Measurements from ENCODE around the gene FES. TPM values are rescaled to one million over a fixed set of nuclear protein-coding genes. Genes with fewer than 3 reads are reported as not detected.

Gene FES
- total RNA-seq, 1 experiment from 2014 or later, result 0.91 TPM

DNA sequence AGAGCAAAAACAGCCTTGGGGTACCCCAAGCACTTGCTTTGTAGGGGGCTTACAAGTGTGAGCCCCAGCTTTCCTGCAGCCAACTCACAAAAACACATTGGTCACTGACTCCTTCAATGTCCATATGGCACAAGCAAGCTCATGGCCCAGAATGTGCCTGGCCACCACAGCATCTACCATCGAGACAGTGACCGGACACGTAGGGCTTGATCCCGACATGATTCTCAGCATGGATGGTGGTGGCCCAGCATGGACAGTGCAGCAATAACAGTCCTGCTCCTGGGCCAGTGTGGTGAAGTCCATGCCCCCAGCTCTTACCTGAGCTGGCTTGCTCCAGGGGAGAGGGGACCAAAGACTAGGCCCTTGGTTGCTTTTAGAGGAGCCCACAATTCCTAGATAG is 56.7 kb downstream of the FES start:
- Mint-ChIP-seq H3K27ac (ENCODE audit: low read depth, unreplicated experiment) (peak overlapping the region; percentile 40), H3K36me3 (ENCODE audit: insufficient read depth, unreplicated experiment) (peaks cover 85% of the 10 kb centered on the region), H3K4me3 (ENCODE audit: unreplicated experiment) (no peak overlapping the region), H3K27me3 (ENCODE audit: insufficient read depth, unreplicated experiment) (no peaks in the 10 kb centered on the region), H3K9me3 (ENCODE audit: unreplicated experiment) (no peaks in the 10 kb centered on the region), H3K4me1 (ENCODE audit: insufficient read depth, unreplicated experiment) (peaks cover 6% of the 10 kb centered on the region)
- intact Hi-C loops (cut with micrococcal nuclease), result no loop called here
- TF ChIP-seq CTCF (IDR thresholded peaks at IDR 0.05; ENCODE audit: unreplicated experiment), result no peak
- no peak for DNase-seq (ENCODE audit: unreplicated experiment)
- ChIA-PET POLR2A (interaction anchor here (1.0 to 1.7 kb wide), 3 partner anchors 9 to 77 kb away, joined by 3 to 4 read pairs (median 3); partner anchors contain the start of gene HDDC3), CTCF (interaction anchor here (0.6 to 11.8 kb wide), 4 partner anchors 9 to 331 kb away, joined by 4 to 116 read pairs (median 56); partner anchors contain the start of genes HDDC3, RCCD1 and UNC45A)
- BruUV-seq (replicated peaks), result no TSS peak

DNA sequence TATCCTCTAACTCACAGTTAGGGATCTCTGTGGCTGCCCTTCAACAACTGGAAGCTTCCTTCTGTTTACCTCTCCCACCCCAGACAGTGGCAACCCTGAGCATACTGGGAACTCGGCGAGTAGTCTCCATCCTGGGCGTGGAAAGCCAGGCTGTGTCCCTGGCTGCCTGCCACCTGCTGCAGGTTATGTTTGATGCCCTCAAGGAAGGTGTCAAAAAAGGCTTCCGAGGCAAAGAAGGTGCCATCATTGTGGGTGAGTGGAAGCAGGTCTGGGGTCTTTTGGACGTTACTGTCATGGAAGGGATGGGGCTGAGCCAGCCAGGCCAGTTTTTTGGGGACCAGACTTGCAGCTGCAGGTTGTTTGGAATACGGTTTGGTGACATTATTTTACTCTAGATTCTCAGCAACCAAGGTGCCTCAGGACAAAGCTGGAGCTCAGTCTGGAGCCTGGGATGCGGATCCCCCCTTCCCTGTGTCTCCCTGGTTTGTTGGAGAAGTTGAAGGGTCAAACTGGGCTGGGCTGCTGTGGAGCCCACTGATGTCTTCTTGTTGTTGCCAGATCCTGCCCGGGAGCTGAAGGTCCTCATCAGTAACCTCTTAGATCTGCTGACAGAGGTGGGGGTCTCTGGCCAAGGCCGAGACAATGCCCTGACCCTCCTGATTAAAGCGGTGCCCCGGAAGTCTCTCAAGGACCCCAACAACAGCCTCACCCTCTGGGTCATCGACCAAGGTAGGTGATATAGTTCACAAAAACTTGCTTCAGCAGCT is 58.2 kb downstream of the FES start:
- no peak for TF ChIP-seq CTCF (IDR thresholded peaks at IDR 0.05; ENCODE audit: unreplicated experiment)
- CTCF ChIA-PET, result interaction anchor here (0.6 to 11.8 kb wide), 6 partner anchors 10 to 948 kb away, joined by 3 to 108 read pairs (median 4); partner anchors contain the start of genes HDDC3, RCCD1 and UNC45A
- no peaks in the 10 kb centered on the region for H3K9me3 Mint-ChIP-seq (ENCODE audit: unreplicated experiment)
- H3K27me3 Mint-ChIP-seq (ENCODE audit: insufficient read depth, unreplicated experiment), result no peaks in the 10 kb centered on the region
- no TSS peak for BruUV-seq (replicated peaks)
- peaks cover 82% of the 10 kb centered on the region for H3K36me3 Mint-ChIP-seq (ENCODE audit: insufficient read depth, unreplicated experiment)
- intact Hi-C loops (cut with micrococcal nuclease), result no loop called here
- no peaks in the 10 kb centered on the region for H3K4me1 Mint-ChIP-seq (ENCODE audit: insufficient read depth, unreplicated experiment)
- H3K4me3 Mint-ChIP-seq (ENCODE audit: unreplicated experiment), result no peak overlapping the region
- no peak overlapping the region for H3K27ac Mint-ChIP-seq (ENCODE audit: low read depth, unreplicated experiment)
- no peak for DNase-seq (ENCODE audit: unreplicated experiment)
- POLR2A ChIA-PET, result interaction anchor here (0.8 to 1.7 kb wide), 3 partner anchors 12 to 14 kb away, joined by 4 to 6 read pairs (median 4); partner anchors contain the start of gene RCCD1

DNA sequence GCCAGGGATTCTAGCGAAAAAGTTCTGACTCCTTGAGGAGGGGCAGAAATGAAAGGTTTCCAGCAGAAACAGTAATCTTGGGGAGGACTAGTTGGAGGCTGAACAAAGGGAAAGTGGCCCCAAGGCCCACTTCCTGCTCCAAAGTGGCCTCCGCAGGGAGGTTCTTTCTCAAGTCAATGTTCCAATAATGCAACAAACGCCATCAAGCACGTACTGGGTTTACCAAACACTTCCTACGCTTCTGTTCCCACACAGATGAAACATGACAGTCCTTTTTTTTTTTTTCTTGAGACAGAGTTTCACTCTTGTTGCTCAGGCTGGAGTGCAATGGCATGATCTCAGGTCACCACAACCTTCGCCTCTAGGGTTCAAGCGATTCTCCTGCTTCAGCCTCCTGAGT is 60.8 kb downstream of the FES start:
- intact Hi-C loops (cut with micrococcal nuclease), result no loop called here
- Mint-ChIP-seq H3K9me3 (ENCODE audit: unreplicated experiment) (no peaks in the 10 kb centered on the region), H3K27me3 (ENCODE audit: insufficient read depth, unreplicated experiment) (no peaks in the 10 kb centered on the region), H3K4me3 (ENCODE audit: unreplicated experiment) (no peak overlapping the region), H3K4me1 (ENCODE audit: insufficient read depth, unreplicated experiment) (no peaks in the 10 kb centered on the region), H3K27ac (ENCODE audit: low read depth, unreplicated experiment) (no peak overlapping the region), H3K36me3 (ENCODE audit: insufficient read depth, unreplicated experiment) (peaks cover 89% of the 10 kb centered on the region)
- ChIA-PET CTCF (interaction anchor here (0.8 to 11.8 kb wide), 3 partner anchors 11 to 303 kb away, joined by 3 to 108 read pairs (median 23); partner anchors contain the start of genes HDDC3 and UNC45A), POLR2A (interaction anchor here (1.2 to 2.0 kb wide), 2 partner anchors 10 to 13 kb away, joined by 4 to 9 read pairs; partner anchors contain the start of genes HDDC3 and UNC45A)
- DNase-seq (ENCODE audit: unreplicated experiment), result no peak
- no peak for TF ChIP-seq CTCF (IDR thresholded peaks at IDR 0.05; ENCODE audit: unreplicated experiment)
- BruUV-seq (replicated peaks), result no TSS peak

Other genes with a start within 250 kb of the FES start
- gene BLM, start 167.2 kb upstream of the FES start, total RNA-seq (2022), result 2.8 and 5.2 TPM in 2 replicates
- 48.8 and 49.4 TPM in 2 replicates for gene FURIN, start 15.9 kb upstream of the FES start, total RNA-seq (2022)
- gene MAN2A2, start 18.8 kb downstream of the FES start, total RNA-seq (2022), result 42.1 and 42.4 TPM in 2 replicates
- gene HDDC3, start 48.0 kb downstream of the FES start, total RNA-seq (2022), result 23.6 and 25.5 TPM in 2 replicates
- 61.7 and 63.1 TPM in 2 replicates for gene UNC45A, start 50.8 kb downstream of the FES start, total RNA-seq (2022)
- 21.5 and 29.0 TPM in 2 replicates for gene RCCD1, start 70.4 kb downstream of the FES start, total RNA-seq (2022)
- gene PRC1, start 110.0 kb downstream of the FES start, total RNA-seq (2022), result 83.1 and 125 TPM in 2 replicates
- gene VPS33B, start 138.1 kb downstream of the FES start, total RNA-seq (2022), result 11.7 and 12.6 TPM in 2 replicates
- 0.44 and 0.96 TPM in 2 replicates for gene SV2B, start 215.8 kb downstream of the FES start, total RNA-seq (2022)